Dermis microvascular lymphatic vessel endothelial cell (primary cell): ENCODE data around the gene TUBGCP6. TPM values are rescaled to one million over a fixed set of nuclear protein-coding genes. Genes with fewer than 3 reads are reported as not detected.

Source experiments
- DNase-seq, 2 donors: peaks; one replicate each; pipeline versions ENCODE4 v3.0.0 to v3.0.0-alpha.2; 2010; ENCODE audit warnings: low read depth in 2 of 2
- total RNA-seq: library from RNA; depleted of rRNA; stranded (reverse); fragments of >200 nt; gene quantifications from 2 replicates; pipeline ENCODE4 v1.2.1, GENCODE V29; 2014

Gene TUBGCP6
- total RNA-seq, 1 donor from 2014 or later = 14.0 TPM

- DNase-seq = no peak
Observed at GRCh38 chr22:50227579-50228215, 17.1 kb downstream of the TUBGCP6 start.

GRCh38 chr22:50226875-50227165 lies 18.0 kb downstream of the TUBGCP6 start:
- no peak for DNase-seq

GRCh38 chr22:50226063-50226874 lies 18.6 kb downstream of the TUBGCP6 start:
- DNase-seq = no peak

DNA sequence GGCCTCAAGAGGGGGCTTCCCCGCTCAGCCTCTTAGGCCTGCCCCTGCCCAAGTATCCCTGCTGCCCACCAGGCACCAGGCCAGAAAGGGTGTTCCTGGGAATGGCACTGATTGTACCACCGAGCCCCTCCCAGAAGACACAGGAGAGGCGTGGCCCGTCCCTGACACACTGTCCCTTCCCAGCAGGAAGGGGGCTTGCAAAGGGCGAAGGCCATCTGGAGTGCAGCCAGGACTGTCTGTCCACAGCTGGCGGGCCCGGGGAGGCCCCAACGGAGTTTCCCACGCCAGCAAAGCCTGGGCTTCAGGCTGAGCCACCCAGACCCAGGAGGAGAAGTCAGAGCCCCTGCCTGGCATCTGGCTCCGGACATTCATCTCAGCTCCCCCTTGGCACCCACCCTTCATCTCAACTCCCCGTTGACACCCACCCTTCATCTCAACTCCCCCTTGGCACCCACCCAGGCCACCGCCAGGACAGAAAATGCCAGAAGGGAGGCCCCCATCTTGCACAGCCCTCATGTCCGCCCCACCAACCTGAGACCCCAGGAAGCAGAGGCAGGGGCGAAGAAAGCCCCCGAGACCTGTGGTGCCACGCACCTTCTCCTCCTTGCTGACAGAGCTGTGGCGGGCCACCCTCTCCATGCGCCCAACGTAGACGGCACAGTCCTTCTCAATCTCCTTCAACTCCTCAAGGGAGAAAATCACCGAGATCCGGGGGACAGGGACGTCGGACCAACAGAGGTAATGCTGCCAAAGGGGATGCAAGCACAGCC lies 19.4 kb downstream of the TUBGCP6 start:
- DNase-seq = no peak

- DNase-seq = no peak
Observed at GRCh38 chr22:50224071-50224470, 20.8 kb downstream of the TUBGCP6 start.

- no peak for DNase-seq
Observed at GRCh38 chr22:50222508-50222907, 22.3 kb downstream of the TUBGCP6 start.

DNA sequence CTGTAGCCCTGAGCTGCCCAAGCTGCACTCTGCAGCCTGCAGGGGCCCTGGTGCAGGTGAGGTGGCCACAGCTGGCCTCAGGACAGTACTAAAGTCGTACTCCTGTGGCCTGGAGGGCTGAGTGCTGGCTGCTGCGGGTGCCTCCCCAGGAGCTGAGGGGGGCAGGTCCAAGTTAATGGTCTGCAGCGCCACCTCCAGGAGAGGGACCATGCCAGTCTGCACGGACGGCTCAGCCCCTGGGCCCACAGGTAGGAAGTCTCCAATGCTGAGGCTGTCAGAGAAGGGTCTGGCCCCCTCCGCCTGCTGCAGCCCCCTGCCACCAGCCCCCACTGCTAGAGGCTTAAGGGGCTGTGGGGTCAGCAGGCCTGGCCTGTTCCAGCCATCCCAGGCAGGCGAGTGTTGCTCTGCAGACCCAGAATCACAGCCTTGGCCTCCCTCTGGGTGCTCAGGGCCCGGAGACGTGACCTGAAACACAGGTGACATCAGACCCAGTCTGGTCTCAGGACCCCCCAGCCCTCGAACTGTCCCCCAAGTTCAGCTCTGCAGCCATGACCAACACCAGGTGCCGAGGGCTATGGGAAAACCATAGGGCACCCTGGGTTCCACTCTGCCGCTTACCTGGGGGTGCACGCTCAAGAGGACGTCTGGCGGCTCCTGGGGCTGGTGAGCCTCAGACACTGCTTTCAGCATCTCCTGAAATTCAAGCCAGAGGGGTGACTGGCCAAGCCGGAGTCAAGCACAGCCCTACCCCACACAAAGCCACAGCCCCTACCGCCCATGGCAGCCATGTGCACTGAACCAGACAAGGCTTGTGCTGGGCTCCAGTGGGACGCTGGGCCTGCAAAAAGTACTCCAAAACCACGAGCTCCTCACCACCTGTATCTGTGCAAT lies 23.2 kb downstream of the TUBGCP6 start:
- no peak for DNase-seq

- no peak for DNase-seq
Observed at GRCh38 chr22:50220603-50221409, 24.0 kb downstream of the TUBGCP6 start.

- no peak for DNase-seq
Observed at GRCh38 chr22:50219800-50220602, 24.8 kb downstream of the TUBGCP6 start.

GRCh38 chr22:50218996-50219727 lies 25.7 kb downstream of the TUBGCP6 start:
- peak; percentile 74 to 78 for DNase-seq

GRCh38 chr22:50218153-50218995 lies 26.4 kb downstream of the TUBGCP6 start:
- DNase-seq = no peak

DNA sequence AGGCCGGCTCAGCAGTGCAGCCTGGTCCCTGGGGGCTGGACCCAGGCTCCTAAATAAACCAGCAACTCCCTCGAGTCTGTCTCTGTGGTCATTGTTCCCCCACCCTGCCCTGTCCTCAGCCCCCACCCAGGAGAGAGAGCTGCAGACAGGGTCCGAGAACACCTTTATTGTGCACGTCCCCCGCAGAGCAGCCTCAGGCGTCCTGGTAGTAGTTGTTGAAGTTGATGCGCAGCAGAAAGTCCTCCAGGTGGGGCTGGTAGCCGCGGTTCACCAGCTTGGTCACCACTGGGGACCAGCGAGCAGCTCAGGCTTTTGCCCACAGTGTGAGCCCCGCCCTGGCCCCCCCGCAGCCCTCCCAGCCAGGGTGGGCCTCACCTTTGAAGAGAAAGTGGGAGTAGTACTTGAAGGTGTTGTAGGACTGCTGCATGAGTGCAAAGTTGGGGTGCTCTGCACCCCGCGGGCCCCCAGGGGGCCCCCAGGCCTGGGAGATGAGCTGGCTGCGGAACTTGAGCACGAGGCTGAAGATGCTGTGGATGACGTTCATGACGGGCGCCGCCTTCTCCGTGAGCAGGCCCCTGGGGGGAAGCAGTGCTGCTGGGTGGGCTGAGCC lies 27.2 kb downstream of the TUBGCP6 start:
- no peak for DNase-seq

- no peak for DNase-seq
Observed at GRCh38 chr22:50216684-50217520, 27.9 kb downstream of the TUBGCP6 start.

DNA sequence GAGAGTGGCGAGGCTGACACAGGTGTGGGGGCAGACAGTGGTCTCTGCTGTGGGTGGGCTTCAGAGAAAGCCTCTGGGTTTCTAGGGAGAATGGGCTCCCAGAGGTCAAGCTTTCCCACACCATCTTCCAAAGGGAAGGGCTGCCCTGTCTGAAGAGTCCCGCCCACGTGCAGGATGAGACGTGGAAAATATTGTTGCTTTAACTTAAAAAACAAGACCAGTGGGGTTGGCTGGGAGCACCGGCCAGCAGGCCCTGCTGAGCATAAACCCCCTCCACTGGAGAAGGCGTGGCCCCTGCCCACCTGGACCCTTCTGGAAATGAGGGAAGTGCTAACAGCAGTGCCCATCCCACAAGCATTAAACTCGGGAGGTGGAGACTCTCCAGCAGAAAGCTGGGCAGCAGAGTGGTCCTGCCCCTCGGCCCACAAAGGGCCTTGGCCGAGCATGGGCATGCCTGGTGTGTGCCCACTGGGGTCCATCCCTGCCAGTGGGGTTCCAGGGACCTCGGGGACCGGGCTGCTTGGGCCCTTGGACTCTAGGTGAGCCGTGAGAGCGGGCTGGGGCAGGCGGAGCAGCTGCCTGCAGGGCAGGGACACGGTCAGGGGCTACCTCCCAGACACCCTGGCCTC lies 28.7 kb downstream of the TUBGCP6 start:
- no peak for DNase-seq

GRCh38 chr22:50215297-50216054 lies 29.3 kb downstream of the TUBGCP6 start:
- DNase-seq = no peak

DNA sequence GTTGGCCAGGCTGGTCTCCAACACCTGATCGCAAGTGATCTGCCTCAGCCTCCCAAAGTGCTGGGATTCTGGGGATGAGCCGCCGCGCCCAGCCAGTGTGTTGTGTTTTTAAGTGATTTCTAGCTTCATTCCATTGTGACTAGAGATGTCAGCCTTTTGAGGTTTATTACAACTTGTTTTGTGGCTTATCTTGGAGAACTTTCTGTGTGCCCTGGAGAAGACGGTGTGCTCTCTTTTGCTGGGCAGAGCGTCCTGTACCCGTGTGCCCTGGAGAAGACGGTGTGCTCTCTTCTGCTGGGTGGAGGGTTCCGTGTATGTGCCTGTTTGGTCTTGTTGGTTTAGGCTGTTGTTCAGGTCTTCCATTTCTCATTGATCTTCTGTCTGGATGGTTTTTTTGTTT lies 31.6 kb downstream of the TUBGCP6 start:
- no peak for DNase-seq
